Stimulated activated CD4-positive, alpha-beta T cell treated with anti-CD3 and anti-CD28 coated beads, Interleukin-1b, Interleukin-23, amount 100 ng/mL, for 48 hours (primary cell): ENCODE results near the gene CTNNA1.
"Not testable (repeated sequence)": the region's sequence is repeated elsewhere in the genome, so short reads cannot be mapped to it uniquely, and the experiment has no call there.

Experiments
- DNase-seq: peaks from one replicate; pipeline ENCODE4 v3.0.0-alpha.2; 2020

The CTNNA1 gene

GRCh38 chr5:138905541-138905940 is 152.3 kb downstream of the CTNNA1 start:
- no peak for DNase-seq

- no peak for DNase-seq
Observed at GRCh38 chr5:138909734-138910133, 156.5 kb downstream of the CTNNA1 start.

GRCh38 chr5:138910546-138911185 is 157.4 kb downstream of the CTNNA1 start:
- DNase-seq: no peak

- no peak for DNase-seq
Observed at GRCh38 chr5:138911441-138911840, 158.2 kb downstream of the CTNNA1 start.

- DNase-seq: no peak
Observed at GRCh38 chr5:138912093-138912492, 158.9 kb downstream of the CTNNA1 start.

- no peak for DNase-seq
Observed at GRCh38 chr5:138913773-138914172, 160.5 kb downstream of the CTNNA1 start.

GRCh38 chr5:138914338-138914737 is 161.1 kb downstream of the CTNNA1 start:
- DNase-seq: no peak

GRCh38 chr5:138918686-138919085 is 165.5 kb downstream of the CTNNA1 start:
- DNase-seq: no peak

GRCh38 chr5:138920181-138920580 is 167.0 kb downstream of the CTNNA1 start:
- no peak for DNase-seq

- not testable (repeated sequence) for DNase-seq
Observed at GRCh38 chr5:138921362-138921761, 168.1 kb downstream of the CTNNA1 start.

GRCh38 chr5:138922494-138922893 is 169.3 kb downstream of the CTNNA1 start:
- DNase-seq: no peak

- no peak for DNase-seq
Observed at GRCh38 chr5:138925090-138925635, 171.9 kb downstream of the CTNNA1 start.

- DNase-seq: no peak
Observed at GRCh38 chr5:138926257-138926656, 173.0 kb downstream of the CTNNA1 start.

GRCh38 chr5:138926688-138927448 is 173.6 kb downstream of the CTNNA1 start:
- DNase-seq: no peak

- no peak for DNase-seq
Observed at GRCh38 chr5:138927544-138927943, 174.3 kb downstream of the CTNNA1 start.

GRCh38 chr5:138927979-138928378 is 174.8 kb downstream of the CTNNA1 start:
- no peak for DNase-seq

GRCh38 chr5:138929571-138929955 is 176.3 kb downstream of the CTNNA1 start:
- no peak for DNase-seq

GRCh38 chr5:138930371-138931097 is 177.3 kb downstream of the CTNNA1 start:
- DNase-seq: no peak

GRCh38 chr5:138932171-138932810 is 179.1 kb downstream of the CTNNA1 start:
- DNase-seq: no peak

GRCh38 chr5:138933522-138934290 is 180.5 kb downstream of the CTNNA1 start:
- DNase-seq: no peak

- DNase-seq: no peak
Observed at GRCh38 chr5:138934971-138935370, 181.7 kb downstream of the CTNNA1 start.

- DNase-seq: no peak
Observed at GRCh38 chr5:138935466-138935865, 182.2 kb downstream of the CTNNA1 start.
